GM12873 (cell line): Measurements from ENCODE around the gene RGS3.

Source experiments
- TF ChIP-seq, protein P1 (sequence below): IDR thresholded peaks from 2 replicates; pipeline ENCODE4 v1.5.1; 2012; ENCODE audit warnings: low read depth, mild to moderate bottlenecking, moderate library complexity, low read length, control low read depth; ENCODE audit not compliant: insufficient read depth; ENCODE audit errors: missing control alignments

Gene RGS3

DNA sequence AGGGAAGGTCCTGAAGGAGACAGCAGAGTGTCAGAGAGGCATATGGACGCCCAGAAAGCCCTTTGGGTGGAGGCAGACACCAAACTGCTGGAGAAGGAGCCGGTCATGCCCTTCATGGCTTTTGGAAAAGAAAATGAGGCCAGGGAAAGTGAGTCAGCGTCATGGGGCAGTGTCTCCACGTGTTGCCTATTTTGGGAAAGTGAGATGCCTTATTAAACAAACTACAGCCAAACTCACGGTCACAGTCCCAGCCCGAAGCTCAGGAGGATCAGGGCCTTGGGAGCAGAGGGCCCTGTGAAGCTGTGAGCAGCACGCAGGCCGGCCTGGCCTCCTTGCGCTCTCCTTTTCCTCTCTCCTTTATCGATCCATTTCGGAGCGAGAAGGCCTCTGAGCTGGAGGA, 25.0 kb downstream of the RGS3 start:
- TF ChIP-seq, protein P1, sequence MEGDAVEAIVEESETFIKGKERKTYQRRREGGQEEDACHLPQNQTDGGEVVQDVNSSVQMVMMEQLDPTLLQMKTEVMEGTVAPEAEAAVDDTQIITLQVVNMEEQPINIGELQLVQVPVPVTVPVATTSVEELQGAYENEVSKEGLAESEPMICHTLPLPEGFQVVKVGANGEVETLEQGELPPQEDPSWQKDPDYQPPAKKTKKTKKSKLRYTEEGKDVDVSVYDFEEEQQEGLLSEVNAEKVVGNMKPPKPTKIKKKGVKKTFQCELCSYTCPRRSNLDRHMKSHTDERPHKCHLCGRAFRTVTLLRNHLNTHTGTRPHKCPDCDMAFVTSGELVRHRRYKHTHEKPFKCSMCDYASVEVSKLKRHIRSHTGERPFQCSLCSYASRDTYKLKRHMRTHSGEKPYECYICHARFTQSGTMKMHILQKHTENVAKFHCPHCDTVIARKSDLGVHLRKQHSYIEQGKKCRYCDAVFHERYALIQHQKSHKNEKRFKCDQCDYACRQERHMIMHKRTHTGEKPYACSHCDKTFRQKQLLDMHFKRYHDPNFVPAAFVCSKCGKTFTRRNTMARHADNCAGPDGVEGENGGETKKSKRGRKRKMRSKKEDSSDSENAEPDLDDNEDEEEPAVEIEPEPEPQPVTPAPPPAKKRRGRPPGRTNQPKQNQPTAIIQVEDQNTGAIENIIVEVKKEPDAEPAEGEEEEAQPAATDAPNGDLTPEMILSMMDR: no peak

DNA sequence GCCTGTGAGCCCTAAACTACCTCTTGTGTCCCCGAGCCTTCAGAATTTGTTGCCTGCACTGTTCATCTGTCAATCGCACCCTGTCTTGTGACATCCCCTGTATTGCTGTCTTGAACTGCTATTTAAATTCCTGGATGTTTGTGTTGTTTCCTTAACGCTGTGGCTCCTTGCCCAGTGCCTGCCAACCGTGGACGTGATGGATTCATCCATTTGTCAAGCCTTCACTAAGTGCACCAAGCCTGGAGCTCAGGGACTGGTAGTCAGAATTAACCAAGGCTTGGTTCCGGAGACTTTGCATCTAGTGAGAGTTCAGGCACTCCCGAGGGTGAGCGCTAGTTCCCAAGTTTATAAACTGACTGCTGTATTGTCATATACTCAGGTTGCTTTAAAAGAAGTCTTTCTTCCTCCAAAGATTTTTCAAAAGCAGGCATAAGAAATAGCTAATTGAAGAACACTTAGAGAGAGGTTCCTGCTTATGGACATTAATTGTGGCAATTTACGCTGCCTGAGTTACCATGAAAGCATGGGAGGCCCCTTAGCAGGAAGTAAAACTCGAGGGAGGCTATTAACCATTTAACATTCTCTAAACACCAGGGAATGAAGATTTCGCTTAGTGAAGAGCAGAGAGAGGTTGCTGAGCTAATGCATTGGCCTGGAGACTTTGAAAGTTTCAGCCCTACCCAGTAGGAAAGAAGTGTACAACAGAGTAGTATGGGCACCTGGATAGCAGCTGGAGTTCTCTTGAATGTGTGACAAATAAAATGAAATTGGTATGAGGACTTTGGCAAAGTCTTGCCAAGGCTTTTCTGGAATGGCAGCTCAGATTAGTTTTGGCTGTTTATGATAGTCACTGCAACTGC, 29.0 kb downstream of the RGS3 start:
- TF ChIP-seq, protein P1: no peak

DNA sequence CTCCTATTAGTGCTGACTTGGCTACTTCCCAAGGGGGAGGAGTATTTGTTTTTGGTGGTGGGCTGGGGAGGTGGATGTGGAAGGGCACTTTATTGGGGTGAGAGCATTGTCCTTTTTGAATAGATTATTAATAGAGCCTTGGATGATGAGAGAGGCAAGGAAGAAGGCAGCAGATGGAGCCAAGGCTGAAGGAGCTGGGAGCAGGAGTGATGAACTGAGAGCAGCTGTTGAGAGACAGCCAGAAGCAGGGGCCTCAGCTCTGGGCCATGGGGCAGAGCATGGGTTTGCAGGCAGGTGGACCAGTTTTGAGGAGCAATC, 29.6 kb downstream of the RGS3 start:
- TF ChIP-seq, protein P1: no peak

DNA sequence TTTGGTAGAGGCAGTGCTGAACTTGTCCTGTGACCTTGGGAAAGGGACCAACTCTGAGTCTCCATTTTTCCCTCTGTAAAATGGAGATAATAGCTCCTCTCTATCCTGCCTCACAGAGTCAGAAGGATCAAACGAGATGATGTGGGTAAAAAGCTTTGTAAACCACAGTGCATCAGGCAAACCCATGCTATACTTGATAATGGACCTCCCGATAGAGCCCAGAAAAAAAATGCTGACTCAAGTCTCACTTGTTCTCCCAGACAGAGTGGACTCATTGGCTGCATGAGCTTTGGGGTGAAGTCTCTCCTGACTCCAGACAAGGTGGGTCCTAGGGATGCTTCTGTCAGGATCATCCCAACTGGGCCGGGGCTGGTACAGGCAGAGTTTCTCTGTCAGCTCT, 32.0 kb downstream of the RGS3 start:
- TF ChIP-seq, protein P1: no peak

DNA sequence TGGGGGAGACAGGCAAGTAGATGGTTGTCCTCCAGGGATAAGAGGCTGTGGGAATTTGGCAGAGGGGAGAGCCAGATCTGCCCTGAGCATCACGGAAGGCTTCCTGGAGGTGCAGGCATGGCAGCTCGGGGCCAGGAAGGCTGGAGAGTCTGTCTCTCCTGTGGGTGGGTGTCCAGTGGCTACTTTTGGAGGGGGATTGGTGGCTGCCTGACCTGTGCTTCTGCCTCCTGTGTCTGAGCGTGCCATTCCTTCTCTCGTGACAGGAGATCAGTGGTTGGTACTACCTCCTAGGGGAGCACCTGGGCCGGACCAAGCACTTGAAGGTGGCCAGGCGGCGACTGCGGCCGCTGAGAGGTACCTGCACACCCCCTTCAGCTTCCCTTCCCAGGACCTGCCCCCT, 33.5 kb downstream of the RGS3 start:
- TF ChIP-seq, protein P1: no peak

DNA sequence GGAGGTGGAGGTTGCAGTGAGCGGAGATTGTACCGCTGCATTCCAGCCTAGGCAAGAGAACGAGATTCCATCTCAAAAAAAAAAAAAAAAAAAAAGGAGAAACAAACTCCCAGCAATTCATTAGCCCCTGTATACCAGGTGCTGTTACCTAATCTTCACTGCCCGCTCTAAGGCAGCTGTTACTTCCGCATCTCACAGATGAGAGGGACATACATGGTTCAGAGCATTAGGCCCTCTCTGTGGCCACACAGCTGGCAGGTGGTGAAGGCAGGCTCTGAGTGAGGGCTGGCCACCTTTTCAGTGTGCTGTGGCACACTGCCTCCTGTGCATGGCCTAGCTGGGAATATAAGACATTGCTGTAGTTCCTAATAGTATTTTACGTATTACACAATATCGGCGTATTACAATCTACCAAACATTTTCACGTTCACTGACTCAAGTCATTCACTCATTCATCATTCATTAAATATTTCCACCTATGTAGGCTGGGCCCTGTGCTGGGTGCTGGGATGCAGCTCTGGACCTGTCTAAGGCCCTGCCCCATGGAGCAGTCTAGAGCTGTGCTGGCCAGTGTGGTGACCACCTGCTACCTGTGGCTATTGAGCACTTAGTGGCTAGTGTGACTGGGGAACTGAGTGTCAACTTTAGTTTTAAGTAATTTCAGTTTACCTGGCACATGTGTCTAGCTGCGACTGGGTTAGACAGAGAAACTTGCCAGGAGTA, 35.8 kb downstream of the RGS3 start:
- TF ChIP-seq, protein P1: no peak

DNA sequence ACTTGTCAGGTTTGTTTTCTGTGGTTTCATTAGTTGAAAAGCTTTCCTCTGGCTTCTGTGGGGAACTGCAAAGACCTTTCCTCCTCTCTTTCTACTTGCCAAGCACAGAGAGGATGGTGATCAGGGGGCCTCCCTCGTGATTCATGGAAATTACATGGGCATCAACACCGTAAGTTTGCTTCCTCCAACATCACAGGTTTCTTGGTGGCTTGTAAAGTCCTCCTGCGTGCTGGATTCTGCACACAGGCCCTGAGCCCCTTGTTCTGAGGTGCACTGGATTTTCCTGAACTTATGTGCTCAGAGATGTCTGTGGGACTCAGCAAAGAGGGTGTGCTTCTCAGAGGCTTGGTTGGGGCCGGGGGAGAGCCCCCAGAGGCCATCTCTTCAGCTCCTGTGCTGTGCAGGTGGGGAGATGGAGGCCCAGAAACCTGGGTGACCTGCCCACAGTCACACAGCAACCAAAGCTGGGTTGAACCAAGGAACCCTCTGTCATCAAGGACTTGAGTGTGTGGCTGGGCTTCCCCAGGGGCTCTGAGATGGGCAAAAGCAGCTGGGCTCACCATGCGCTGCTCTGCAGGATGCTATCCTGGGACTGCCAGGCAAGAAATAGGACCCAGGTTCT, 36.5 kb downstream of the RGS3 start:
- TF ChIP-seq, protein P1: no peak
